ENCODE results near the gene INPP5F. TPM values are rescaled to one million over a fixed set of nuclear protein-coding genes. Genes with fewer than 3 reads are reported as not detected.

Gene INPP5F
- total and polyA plus RNA-seq, 9 of the 15 experiments (the other 6 are each of a cell fraction or from before 2014, with no cell fraction given), result 1.6 to 7.3 (median 6.0) TPM

- TF ChIP-seq E2F5 (CRISPR knock-in tag; IDR thresholded peaks at IDR 0.05) (no peak), NR4A1 (CRISPR knock-in tag; IDR thresholded peaks at IDR 0.05) (no peak), NR4A1 (tag; IDR thresholded peaks at IDR 0.05) (no peak), CBX2 (IDR thresholded peaks at IDR 0.05; ENCODE audit: insufficient read depth, low read length, poor library complexity, severe bottlenecking) (no peak), ZNF75A (CRISPR knock-in tag; IDR thresholded peaks at IDR 0.05) (no peak)
These were observed 126.4 kb downstream of the INPP5F start (continued) for GRCh38 chr10:119852277-119852676.

GRCh38 chr10:119852822-119853221 lies 127.0 kb downstream of the INPP5F start:
- in situ Hi-C loops (cut with MboI), result loop anchor here (5.0 kb wide), 1 partner anchor 101 kb away; no protein-coding TSS in a partner anchor
- no peak for ATAC-seq
- FAIRE-seq, result no peak
- peaks cover 3% of the 10 kb centered on the region; the same call in 1 of the 3 replicates for H3K79me2 ChIP-seq (ENCODE audit: control insufficient read depth, insufficient read depth, low read length)
- no peak overlapping the region for H3K4me3 ChIP-seq
- no TSS peak for BruUV-seq (replicated peaks)
- H3K4me1 ChIP-seq (replicated peaks in 1 of 2; ENCODE audit: control insufficient read depth in 2 of 2, insufficient read depth in 2 of 2, low read length in 2 of 2), result no peaks in the 10 kb centered on the region
- ChIA-PET CTCF (ENCODE audit: low intra/inter-chr PET ratio) (no interaction called here), POLR2A (no interaction called here)
- 89% methylated on average over 6 of the region's 6 CpGs for WGBS (ENCODE audit: insufficient coverage, low coverage, missing lambda C conversion rate)
- no peak for TF ChIP-seq DACH1 (IDR thresholded peaks at IDR 0.05; ENCODE audit: partially characterized antibody)
- no peak for TF ChIP-seq ZNF239 (CRISPR knock-in tag; IDR thresholded peaks at IDR 0.05)
- TF ChIP-seq SRF (CRISPR knock-in tag; IDR thresholded peaks at IDR 0.05), result no peak
- TF ChIP-seq TEAD2 (tag; IDR thresholded peaks at IDR 0.05), result no peak
- no peak for TF ChIP-seq ZBTB7A (IDR thresholded peaks at IDR 0.05; ENCODE audit: borderline replicate concordance, control insufficient read depth, low read depth, low read length)
- no peak for TF ChIP-seq EP300 (IDR thresholded peaks at IDR 0.05; ENCODE audit: low read length)
- no peak for TF ChIP-seq ZNF778 (CRISPR knock-in tag; IDR thresholded peaks at IDR 0.05)
- TF ChIP-seq NEUROD1 (IDR thresholded peaks at IDR 0.05; ENCODE audit: borderline replicate concordance, low read depth, low read length, partially characterized antibody), result no peak
- no peak for TF ChIP-seq HMG20B (CRISPR knock-in tag; IDR thresholded peaks at IDR 0.05)
- no peak overlapping the region for H3K4me2 ChIP-seq (ENCODE audit: insufficient read depth, low read length)
- intact Hi-C loops (cut with micrococcal nuclease), result no loop called here
- H3K36me3 ChIP-seq (ENCODE audit: control insufficient read depth, insufficient read depth, low read length), result peaks cover 72% of the 10 kb centered on the region
- H3K9me1 ChIP-seq (ENCODE audit: control insufficient read depth, insufficient read depth, low read length), result no peaks in the 10 kb centered on the region
- no peak for DNase-seq (ENCODE audit: extremely low read depth in 1 of 4, low spot score in 3 of 4)
- no peak overlapping the region for H2AFZ ChIP-seq (ENCODE audit: low read depth, low read length)
- no peak overlapping the region for H3K9ac ChIP-seq (ENCODE audit: insufficient read depth in 1 of 2, low read depth in 2 of 2, low read length in 2 of 2)
- no peaks in the 10 kb centered on the region for H3K9me3 ChIP-seq (replicated peaks; ENCODE audit: control insufficient read depth, insufficient read depth, low read depth, low read length)
- no peaks in the 10 kb centered on the region for H4K20me1 ChIP-seq (replicated peaks; ENCODE audit: control insufficient read depth, insufficient read depth, low read length)
- H3K27me3 ChIP-seq (ENCODE audit: control insufficient read depth in 2 of 2, insufficient read depth in 2 of 2, low read length in 2 of 2), result no peaks in the 10 kb centered on the region
- H3K27ac ChIP-seq (ENCODE audit: extremely low read depth, low read depth, low read length), result no peak overlapping the region

Data from K562 (cell line).